Kidney (tissue), 14 donors: Measurements from ENCODE around the gene STK36. TPM values are rescaled to one million over a fixed set of nuclear protein-coding genes. Genes with fewer than 3 reads are reported as not detected.

Experiments
- DNase-seq, 5 donors: peaks; one replicate each; pipeline ENCODE4 v3.0.0-alpha.2; 2013 to 2020
- FAIRE-seq: peaks from 2 replicates; lab custom pipeline; 2012; peaks lifted over from hg19 to GRCh38; lab: Jason Lieb, UNC
- H3K27ac ChIP-seq, 2 donors: one replicate each; pipeline ENCODE4 v1.7.0; 2013; ENCODE audit warnings: low read depth in 2 of 2, low read length in 2 of 2, inconsistent platforms in 1 of 2
- H3K27me3 ChIP-seq: one replicate; pipeline ENCODE4 v1.7.1; 2013; ENCODE audit warnings: low read length, inconsistent platforms; ENCODE audit not compliant: control insufficient read depth, insufficient read depth
- H3K36me3 ChIP-seq, 3 donors: one replicate each; pipeline versions ENCODE4 v1.7.0 to v1.7.1; 2013; ENCODE audit warnings: low read length in 3 of 3, control low read depth in 1 of 3, inconsistent platforms in 1 of 3; ENCODE audit not compliant: insufficient read depth in 3 of 3, control insufficient read depth in 2 of 3
- H3K4me1 ChIP-seq, 3 donors: one replicate each; pipeline versions ENCODE4 v1.7.0 to v1.7.1; 2013; ENCODE audit warnings: low read length in 3 of 3, inconsistent platforms in 1 of 3, low read depth in 1 of 3; ENCODE audit not compliant: control insufficient read depth in 2 of 3, insufficient read depth in 2 of 3
- H3K4me3 ChIP-seq, 3 donors: one replicate each; pipeline versions ENCODE4 v1.7.0 to v1.8.1; 2013; ENCODE audit warnings: low read length in 3 of 3, control low read depth in 1 of 3, inconsistent platforms in 1 of 3
- H3K9ac ChIP-seq, 3 donors: one replicate each; pipeline versions ENCODE4 v1.7.0 to v1.7.1; 2013; ENCODE audit warnings: low read length in 3 of 3, control low read depth in 1 of 3, inconsistent platforms in 1 of 3
- H3K9me3 ChIP-seq, 3 donors: one replicate each; pipeline versions ENCODE4 v1.7.0 to v1.7.1; 2013; ENCODE audit warnings: low read length in 3 of 3, control low read depth in 1 of 3, inconsistent platforms in 1 of 3; ENCODE audit not compliant: control insufficient read depth in 2 of 3, insufficient read depth in 1 of 3
- intact Hi-C: fragments of 100-400 bp; cut with DNase I; formaldehyde crosslinking; loops from one replicate; pipeline ENCODE4 v1.11.1; 2022
- polyA plus RNA-seq: library from polyadenylated mRNA; stranded (reverse); fragments of 350-450 nt; fragmentation: Illumina TruSeq; extraction: RNeasy Lipid Tissue Mini Kit (QIAGEN cat#74804); gene quantifications from one replicate; pipeline ENCODE4 v1.2.3, GENCODE V29; 2014; ENCODE audit warnings: low read depth, low replicate concordance; ENCODE audit not compliant: insufficient read depth
- total RNA-seq: library from RNA; stranded (reverse); fragmentation: NEBNext Ultra II Directional; extraction: Animal tissue kit (Norgen Biotek cat#: 25700); gene quantifications from one replicate; pipeline ENCODE4 v1.2.1, GENCODE V29; 2021
- TF ChIP-seq, protein P1 (sequence below): IDR thresholded peaks from 3 replicates; pipeline ENCODE4 v1.5.1; 2012; ENCODE audit warnings: mild to moderate bottlenecking, moderate library complexity, borderline replicate concordance; ENCODE audit not compliant: insufficient read depth; ENCODE audit errors: extremely low read depth
- donor health status: control.
- donor health status: control.
- donor health status: control.
- donor health status: control.
- donor health status: control.
- donor health status: DM: yes; HTN: yes; CAD: no.
- donor health status: Normal renal cell carcinoma (clear cell type).

The STK36 gene
- total and polyA plus RNA-seq, 2 donors from 2014 or later, result 18.5 to 53.7 TPM

DNA sequence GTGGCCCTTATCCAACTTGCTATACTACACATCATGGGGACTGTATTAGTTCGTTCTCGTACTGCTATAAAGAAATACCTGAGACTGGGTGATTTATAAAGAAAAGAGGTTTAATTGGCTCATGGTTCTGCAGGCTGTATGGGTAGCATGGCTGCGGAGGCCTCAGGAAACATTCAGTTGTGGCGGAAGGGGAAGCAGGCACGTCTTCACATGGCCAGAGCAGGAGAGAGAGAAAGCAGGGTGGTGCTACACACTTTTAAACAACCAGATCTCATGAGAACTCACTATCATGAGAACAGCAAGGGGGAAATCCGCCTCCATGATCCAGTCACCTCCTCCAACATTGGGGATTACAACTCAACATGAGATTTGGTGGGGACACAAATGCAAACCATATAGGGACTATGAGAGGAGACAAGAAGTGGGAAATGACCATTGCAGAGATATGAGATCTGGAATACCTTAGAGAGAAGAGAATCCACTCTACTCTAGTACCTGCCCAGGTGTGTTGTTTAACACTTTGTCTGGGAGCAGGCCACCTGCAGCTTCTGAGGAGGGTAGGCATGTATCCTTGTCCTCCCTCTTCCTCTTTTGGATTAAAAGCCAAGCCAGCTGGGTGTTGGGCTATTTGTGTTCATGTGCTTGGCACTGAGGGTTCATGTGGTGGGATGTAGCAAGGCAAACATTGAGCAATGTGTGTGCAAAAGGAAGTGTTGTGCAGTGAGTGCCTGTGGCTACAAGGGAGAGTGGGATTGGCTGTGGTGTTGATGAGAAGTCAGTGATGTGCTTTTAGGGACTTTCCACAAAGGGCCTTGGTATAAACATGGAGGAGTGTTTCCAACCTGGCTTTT, 61.5 kb downstream of the STK36 start:
- TF ChIP-seq, protein P1, sequence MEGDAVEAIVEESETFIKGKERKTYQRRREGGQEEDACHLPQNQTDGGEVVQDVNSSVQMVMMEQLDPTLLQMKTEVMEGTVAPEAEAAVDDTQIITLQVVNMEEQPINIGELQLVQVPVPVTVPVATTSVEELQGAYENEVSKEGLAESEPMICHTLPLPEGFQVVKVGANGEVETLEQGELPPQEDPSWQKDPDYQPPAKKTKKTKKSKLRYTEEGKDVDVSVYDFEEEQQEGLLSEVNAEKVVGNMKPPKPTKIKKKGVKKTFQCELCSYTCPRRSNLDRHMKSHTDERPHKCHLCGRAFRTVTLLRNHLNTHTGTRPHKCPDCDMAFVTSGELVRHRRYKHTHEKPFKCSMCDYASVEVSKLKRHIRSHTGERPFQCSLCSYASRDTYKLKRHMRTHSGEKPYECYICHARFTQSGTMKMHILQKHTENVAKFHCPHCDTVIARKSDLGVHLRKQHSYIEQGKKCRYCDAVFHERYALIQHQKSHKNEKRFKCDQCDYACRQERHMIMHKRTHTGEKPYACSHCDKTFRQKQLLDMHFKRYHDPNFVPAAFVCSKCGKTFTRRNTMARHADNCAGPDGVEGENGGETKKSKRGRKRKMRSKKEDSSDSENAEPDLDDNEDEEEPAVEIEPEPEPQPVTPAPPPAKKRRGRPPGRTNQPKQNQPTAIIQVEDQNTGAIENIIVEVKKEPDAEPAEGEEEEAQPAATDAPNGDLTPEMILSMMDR, result no peak
- H3K27ac ChIP-seq, result no peak overlapping the region
- H3K4me3 ChIP-seq, result no peak overlapping the region
- intact Hi-C loops, result no loop called here
- no peaks in the 10 kb centered on the region for H3K9me3 ChIP-seq
- H3K9ac ChIP-seq, result no peak overlapping the region
- no peaks in the 10 kb centered on the region for H3K27me3 ChIP-seq
- peaks cover 0 to 2% (median 1%) of the 10 kb centered on the region in 3 donors for H3K36me3 ChIP-seq
- FAIRE-seq (no peak), DNase-seq (no peak)
- H3K4me1 ChIP-seq, result peaks cover 0 to 3% (median 0%) of the 10 kb centered on the region in 3 donors

DNA sequence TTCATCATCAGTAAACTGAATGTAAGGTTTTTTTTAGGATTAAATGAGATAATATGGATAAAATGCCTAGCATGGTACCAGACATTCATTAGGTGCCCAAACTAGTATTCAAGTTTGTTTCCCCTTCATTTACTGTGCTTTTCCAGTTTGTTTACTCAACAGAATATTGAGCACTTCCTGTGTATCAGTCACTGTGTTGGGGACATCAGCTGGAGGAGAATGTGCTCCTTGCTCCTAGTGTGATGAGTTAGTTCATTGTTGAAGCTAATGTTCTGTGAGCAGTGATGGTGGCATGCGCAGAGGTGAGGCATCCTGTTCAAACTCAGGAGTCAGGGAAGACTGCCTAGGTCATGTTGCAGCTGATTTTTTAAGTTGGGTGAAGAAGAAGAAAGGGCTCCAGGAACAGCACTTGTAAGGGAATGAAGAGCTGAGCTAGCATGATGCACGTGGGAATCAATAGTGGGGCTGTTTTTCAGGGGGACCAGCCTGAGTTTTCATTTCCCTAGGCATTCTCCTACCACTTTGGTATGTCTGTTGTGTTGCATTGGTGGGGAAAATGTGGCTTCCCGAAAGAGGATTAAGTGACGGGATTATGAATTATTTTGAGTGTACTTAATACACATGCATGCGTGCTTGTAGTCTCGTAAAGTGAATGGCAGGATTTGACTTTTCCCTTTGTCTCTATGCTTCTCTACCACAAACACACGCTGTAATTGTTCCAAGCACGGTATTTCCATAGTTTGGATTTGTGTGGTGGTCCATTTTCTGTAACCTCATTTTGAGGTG, 62.5 kb downstream of the STK36 start:
- FAIRE-seq (no peak), DNase-seq (no peak)
- Histone ChIP-seq H3K27ac (no peak overlapping the region), H3K4me1 (peaks cover 0 to 3% (median 0%) of the 10 kb centered on the region in 3 donors), H3K27me3 (no peaks in the 10 kb centered on the region), H3K9me3 (no peaks in the 10 kb centered on the region), H3K9ac (no peak overlapping the region), H3K4me3 (no peak overlapping the region), H3K36me3 (peaks cover 0 to 6% (median 5%) of the 10 kb centered on the region in 3 donors)
- intact Hi-C loops, result no loop called here
- TF ChIP-seq, protein P1, result no peak

DNA sequence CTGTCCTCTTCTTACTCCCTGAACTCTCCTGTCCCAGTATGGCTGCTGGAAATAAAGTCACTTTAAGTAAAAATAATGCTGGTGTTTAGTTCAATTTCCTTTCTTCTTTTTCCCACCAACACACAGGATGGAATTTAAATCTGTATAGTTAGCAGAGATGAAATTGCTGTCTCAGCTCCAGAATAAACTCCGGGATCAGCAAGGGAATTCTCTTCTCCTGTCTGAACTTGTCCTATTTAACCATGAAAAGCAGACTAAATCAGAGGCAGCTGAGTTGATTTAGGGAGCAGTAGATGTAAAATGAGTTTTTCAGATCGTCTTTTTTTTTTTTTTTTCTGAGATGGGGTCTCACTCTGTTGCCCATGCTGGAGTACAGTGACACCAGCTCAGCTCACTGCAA, 64.6 kb downstream of the STK36 start:
- H3K27ac ChIP-seq, result no peak overlapping the region
- H3K9me3 ChIP-seq, result no peaks in the 10 kb centered on the region
- H3K9ac ChIP-seq, result no peak overlapping the region
- peaks cover 0 to 17% (median 16%) of the 10 kb centered on the region in 3 donors for H3K36me3 ChIP-seq
- no peaks in the 10 kb centered on the region for H3K27me3 ChIP-seq
- no peak overlapping the region for H3K4me3 ChIP-seq
- intact Hi-C loops, result no loop called here
- DNase-seq, result no peak
- peaks cover 0 to 2% (median 0%) of the 10 kb centered on the region in 3 donors for H3K4me1 ChIP-seq
- no peak for FAIRE-seq
- TF ChIP-seq, protein P1, result no peak
